Effector CD4-positive, alpha-beta T cell (primary cell): ENCODE data around the gene ATP6AP1.

ENCODE experiments used
- DNase-seq: peaks from one replicate; pipeline ENCODE4 v3.0.0-alpha.2; 2020

The ATP6AP1 gene

DNA sequence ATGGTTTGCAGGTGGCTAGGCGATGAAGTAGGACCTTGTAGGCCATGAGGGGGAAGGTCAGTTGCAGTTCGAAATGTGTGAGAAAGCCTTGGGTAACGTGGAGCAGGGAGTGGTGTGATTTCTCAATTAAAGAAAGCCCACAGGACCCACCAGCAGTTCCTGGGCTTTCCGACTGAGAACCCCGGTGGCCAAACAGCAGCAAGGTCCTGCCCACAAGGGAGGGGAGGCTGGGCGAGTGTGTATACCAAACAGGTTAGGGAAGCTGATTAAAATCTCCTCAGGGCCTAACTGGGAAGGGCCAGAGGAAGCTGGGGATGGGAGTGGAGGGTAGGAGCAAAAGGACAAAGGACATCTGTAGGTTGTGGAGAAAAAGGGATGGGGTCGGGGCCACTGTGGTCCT lies 2.4 kb downstream of the ATP6AP1 start:
- DNase-seq, result no peak

DNA sequence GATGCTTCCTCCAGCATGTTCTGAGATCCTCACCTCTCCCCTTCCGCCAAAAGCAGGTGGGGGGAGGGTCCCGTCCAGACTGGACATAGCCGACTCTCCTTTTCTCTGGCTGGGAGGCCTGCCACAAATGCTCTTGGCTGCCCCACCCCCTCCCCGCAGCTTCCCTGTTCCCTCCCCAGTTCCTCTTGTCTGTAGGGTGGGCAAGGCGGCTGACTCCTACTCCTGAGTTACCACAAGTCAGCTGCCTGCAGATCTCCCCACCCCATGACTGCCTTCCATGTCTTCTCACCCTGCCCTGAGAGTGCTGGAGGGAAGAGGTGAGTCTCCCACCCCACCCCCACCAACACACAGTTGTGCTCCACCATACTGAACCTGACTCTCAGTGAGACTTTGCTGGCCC lies 2.9 kb downstream of the ATP6AP1 start:
- DNase-seq, result no peak

DNA sequence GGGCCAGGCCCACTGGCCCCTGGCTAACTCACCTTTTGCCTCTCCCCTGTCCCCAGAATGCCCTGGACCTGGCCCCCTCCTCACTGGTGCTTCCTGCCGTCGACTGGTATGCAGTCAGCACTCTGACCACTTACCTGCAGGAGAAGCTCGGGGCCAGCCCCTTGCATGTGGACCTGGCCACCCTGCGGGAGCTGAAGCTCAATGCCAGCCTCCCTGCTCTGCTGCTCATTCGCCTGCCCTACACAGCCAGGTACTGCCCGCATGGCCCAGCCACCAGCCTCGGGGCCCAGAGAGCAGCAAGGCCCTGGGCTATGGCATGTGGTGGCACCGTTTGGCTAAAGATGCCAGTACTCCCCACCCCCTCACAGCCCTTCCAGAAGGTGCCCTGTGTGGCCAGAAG lies 3.7 kb downstream of the ATP6AP1 start:
- no peak for DNase-seq

GRCh38 chrX:154433605-154434004 lies 5.1 kb downstream of the ATP6AP1 start:
- no peak for DNase-seq

- DNase-seq, result no peak
Observed at GRCh38 chrX:154434394-154435168, 6.1 kb downstream of the ATP6AP1 start.

- DNase-seq, result no peak
Observed at GRCh38 chrX:154435171-154435733, 6.8 kb downstream of the ATP6AP1 start.

GRCh38 chrX:154436374-154436982 lies 8.0 kb downstream of the ATP6AP1 start:
- peak; percentile 40 for DNase-seq

DNA sequence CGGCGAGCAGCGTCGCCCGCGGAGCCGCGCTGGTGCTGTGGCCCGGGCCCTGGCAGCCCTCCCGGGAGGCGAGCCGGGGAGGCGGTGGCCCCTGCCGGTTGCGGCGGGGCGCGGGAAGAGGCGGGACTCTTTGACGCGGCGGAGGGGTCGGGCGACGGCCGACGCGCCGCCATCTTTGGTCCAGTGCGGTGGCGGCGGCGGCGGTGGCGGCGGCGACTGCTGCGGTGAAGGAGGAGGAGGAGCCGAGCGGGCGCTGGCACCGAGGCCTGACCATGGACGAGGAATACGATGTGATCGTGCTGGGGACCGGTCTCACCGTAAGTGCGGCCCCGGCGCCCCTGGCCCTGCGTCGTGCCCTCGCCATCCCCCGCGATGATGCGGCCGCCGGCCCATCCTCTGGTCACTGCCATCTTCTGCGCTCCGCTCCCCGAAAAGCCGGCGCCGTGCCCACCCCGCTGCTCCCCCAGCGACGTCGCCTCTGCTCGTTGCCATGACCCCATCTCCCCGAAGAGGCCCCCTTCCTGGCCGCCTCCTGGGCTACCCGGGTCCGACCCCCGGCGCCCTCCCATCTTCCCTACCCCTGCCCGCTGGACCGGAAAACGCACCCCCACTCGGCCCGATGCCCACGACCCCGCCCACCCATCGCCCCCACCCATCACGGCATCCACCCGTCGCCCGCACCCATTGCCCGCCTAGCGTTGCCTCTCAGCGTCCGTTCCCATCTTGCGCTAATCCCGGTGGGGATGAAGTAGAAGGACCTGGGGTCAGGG lies 8.7 kb downstream of the ATP6AP1 start, which contains the start of gene GDI1:
Gene GDI1, plus strand, starts transcription at position 172 of the 770 bp plus-strand sequence. Its CDS starts 101 bp downstream, at position 273.
- DNase-seq, result peak; percentile 47

DNA sequence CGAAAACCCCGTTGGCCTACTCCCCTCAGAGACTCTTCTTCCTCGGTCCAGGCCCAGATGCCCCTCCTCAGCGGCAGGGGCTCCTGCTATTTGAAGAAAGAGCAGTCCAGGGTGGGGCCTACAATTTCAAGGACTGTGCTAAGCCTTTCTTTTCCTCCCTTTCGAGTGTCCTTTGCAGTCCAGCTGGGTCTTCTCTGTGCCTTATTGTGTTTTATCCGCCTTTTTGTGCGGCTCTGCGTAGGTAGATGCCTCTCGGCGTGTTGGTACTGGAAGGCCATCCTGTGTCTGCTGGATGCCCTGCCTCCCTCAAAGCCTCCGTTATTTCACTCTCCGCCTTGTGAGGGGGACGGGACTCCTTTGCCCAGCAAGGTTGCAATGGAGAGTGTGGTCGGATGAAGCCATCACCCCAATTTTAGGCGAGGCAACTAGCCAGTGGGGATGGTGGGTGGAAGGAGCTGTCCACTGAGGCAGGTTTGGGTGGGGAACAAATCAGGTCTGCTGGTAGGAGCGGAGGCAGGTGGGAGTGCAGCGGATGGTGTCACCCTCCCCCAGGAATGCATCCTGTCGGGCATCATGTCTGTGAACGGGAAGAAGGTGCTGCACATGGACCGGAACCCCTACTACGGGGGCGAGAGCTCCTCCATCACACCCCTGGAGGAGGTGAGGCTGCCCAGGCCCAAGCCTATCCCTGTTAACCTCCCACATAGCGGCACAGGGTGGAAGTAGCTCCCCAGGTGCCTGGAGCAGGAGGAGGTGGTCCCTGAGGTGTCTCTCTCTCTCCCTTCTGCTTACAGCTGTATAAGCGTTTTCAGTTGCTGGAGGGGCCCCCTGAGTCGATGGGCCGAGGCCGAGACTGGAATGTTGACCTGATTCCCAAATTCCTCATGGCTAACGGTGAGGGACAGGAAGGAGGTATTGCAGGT lies 9.8 kb downstream of the ATP6AP1 start:
- no peak for DNase-seq

GRCh38 chrX:154439841-154440240 lies 11.4 kb downstream of the ATP6AP1 start:
- no peak for DNase-seq

GRCh38 chrX:154440623-154441357 lies 12.3 kb downstream of the ATP6AP1 start:
- DNase-seq, result no peak

- DNase-seq, result no peak
Observed at GRCh38 chrX:154441564-154441963, 13.1 kb downstream of the ATP6AP1 start.

- DNase-seq, result no peak
Observed at GRCh38 chrX:154441984-154442707, 13.7 kb downstream of the ATP6AP1 start.

- DNase-seq, result no peak
Observed at GRCh38 chrX:154443479-154443910, 15.0 kb downstream of the ATP6AP1 start.

- peak; percentile 56 for DNase-seq
Observed at GRCh38 chrX:154443992-154444754, 15.7 kb downstream of the ATP6AP1 start, which contains the start of gene FAM50A. Gene FAM50A, plus strand, starts transcription at chrX:154444141. Its CDS starts 95 bp downstream, at chrX:154444236.

GRCh38 chrX:154444755-154445246 lies 16.3 kb downstream of the ATP6AP1 start:
- no peak for DNase-seq

DNA sequence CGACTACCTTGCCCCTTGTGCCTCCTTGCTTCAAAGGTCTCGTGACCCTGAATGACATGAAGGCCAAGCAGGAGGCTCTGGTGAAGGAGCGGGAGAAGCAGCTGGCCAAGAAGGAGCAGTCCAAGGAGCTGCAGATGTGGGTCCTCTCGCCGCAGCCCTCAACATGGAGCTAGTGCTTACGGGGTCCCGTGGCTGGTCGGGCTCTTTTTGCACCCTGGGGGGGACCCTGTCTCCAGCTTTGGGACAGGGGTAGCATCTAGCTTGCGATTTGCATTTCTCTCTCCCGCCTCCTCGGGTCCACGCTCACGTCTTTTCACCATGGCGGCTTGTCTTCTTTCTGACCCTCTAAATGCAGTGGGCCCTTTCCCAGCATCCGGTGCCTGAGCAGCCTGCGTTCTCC lies 17.3 kb downstream of the ATP6AP1 start:
- no peak for DNase-seq

GRCh38 chrX:154446430-154446829 lies 18.0 kb downstream of the ATP6AP1 start:
- no peak for DNase-seq

DNA sequence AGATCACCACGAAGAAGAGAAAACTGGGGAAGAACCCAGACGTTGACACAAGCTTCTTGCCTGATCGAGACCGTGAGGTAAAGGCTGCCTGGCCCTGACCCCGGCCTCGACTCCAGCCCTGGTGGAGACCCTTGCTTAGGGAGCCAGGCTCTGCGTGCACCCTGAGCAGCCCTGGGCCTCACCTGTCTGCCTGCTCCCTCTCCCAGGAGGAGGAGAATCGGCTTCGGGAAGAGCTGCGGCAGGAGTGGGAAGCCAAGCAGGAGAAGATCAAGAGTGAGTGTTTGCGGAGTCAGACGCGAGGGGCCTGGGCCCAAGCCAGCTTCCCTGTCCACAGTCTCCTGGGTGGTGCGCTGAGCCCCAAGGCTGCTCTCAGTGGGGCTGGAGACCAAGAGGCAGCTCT lies 20.0 kb downstream of the ATP6AP1 start:
- DNase-seq, result no peak

- DNase-seq, result no peak
Observed at GRCh38 chrX:154449618-154450017, 21.1 kb downstream of the ATP6AP1 start.
